SK-N-SH treated with all-trans-retinoic acid at 6 μM for 48 hours (cell line): ENCODE data around the gene PAIP1.

Experiments used
- ATAC-seq: fragments of 200-7000 bp; cut with Tn5 transposase; 3 replicates; pipeline ENCODE4 v1.9.1; 2020; ENCODE audit warnings: mild to moderate bottlenecking, moderate library complexity
- ARNTL ChIP-seq: fragments of 450-650 bp; formaldehyde crosslinking; IDR thresholded peaks from 2 replicates; pipeline ENCODE4 v1.5.0; 2020; ENCODE audit warnings: low read depth, mild to moderate bottlenecking, moderate library complexity, borderline replicate concordance
- BACH2 ChIP-seq: fragments of 250-450 bp; sonication (Bioruptor Pico); IDR thresholded peaks from 2 replicates; pipeline ENCODE4 v1.9.0; 2021; ENCODE audit warnings: mild to moderate bottlenecking, borderline replicate concordance
- CREB5 ChIP-seq: fragments of 250-450 bp; sonication (Bioruptor Pico); IDR thresholded peaks from 2 replicates; pipeline ENCODE4 v1.5.1; 2020; ENCODE audit warnings: low read depth, mild to moderate bottlenecking, moderate library complexity
- CSDC2 ChIP-seq: fragments of 250-450 bp; sonication (Bioruptor Pico); IDR thresholded peaks from 2 replicates; pipeline ENCODE4 v1.5.0; 2020; ENCODE audit warnings: mild to moderate bottlenecking, moderate library complexity
- CSRNP3 ChIP-seq: fragments of 250-450 bp; sonication (Bioruptor Pico); IDR thresholded peaks from 2 replicates; pipeline ENCODE4 v1.5.1; 2021; ENCODE audit warnings: mild to moderate bottlenecking, moderate library complexity
- ESRRG ChIP-seq: fragments of 250-450 bp; sonication (Bioruptor Pico); IDR thresholded peaks from 2 replicates; pipeline ENCODE4 v1.6.1; 2021; ENCODE audit warnings: mild to moderate bottlenecking
- GLIS3 ChIP-seq: fragments of 250-450 bp; sonication (Bioruptor Pico); IDR thresholded peaks from 2 replicates; pipeline ENCODE4 v1.5.0; 2020; ENCODE audit warnings: mild to moderate bottlenecking, moderate library complexity
- ISL1 ChIP-seq: fragments of 250-450 bp; sonication (Bioruptor Pico); IDR thresholded peaks from 2 replicates; pipeline ENCODE4 v2.1.2; 2022; ENCODE audit warnings: mild to moderate bottlenecking, moderate library complexity
- POU6F1 ChIP-seq: fragments of 250-450 bp; sonication (Bioruptor Pico); IDR thresholded peaks from 2 replicates; pipeline ENCODE4 v1.8.0; 2021; ENCODE audit warnings: low read depth, mild to moderate bottlenecking, moderate library complexity, borderline replicate concordance
- PPARA ChIP-seq: fragments of 250-450 bp; sonication (Bioruptor Pico); IDR thresholded peaks from 2 replicates; pipeline ENCODE4 v1.5.0; 2020; ENCODE audit warnings: mild to moderate bottlenecking, borderline replicate concordance
- SNAI2 ChIP-seq: fragments of 250-450 bp; sonication (Bioruptor Pico); IDR thresholded peaks from 2 replicates; pipeline ENCODE4 v1.5.0; 2020; ENCODE audit warnings: mild to moderate bottlenecking, moderate library complexity
- TCF4 ChIP-seq: fragments of 250-450 bp; sonication (Bioruptor Pico); IDR thresholded peaks from 2 replicates; pipeline ENCODE4 v1.8.0; 2021; ENCODE audit warnings: mild to moderate bottlenecking, moderate library complexity, borderline replicate concordance
- TSHZ2 ChIP-seq: fragments of 250-450 bp; sonication (Bioruptor Pico); IDR thresholded peaks from 2 replicates; pipeline ENCODE4 v1.5.0; 2020; ENCODE audit warnings: mild to moderate bottlenecking, moderate library complexity
- ZC3H10 ChIP-seq: fragments of 250-450 bp; sonication (Bioruptor Pico); IDR thresholded peaks from 2 replicates; pipeline ENCODE4 v1.5.1; 2021; ENCODE audit warnings: mild to moderate bottlenecking, moderate library complexity
- ZFP3 ChIP-seq: fragments of 250-450 bp; sonication (Bioruptor Pico); IDR thresholded peaks from 2 replicates; pipeline ENCODE4 v1.5.0; 2020; ENCODE audit warnings: mild to moderate bottlenecking, moderate library complexity
- ZFP30 ChIP-seq: fragments of 450-650 bp; formaldehyde crosslinking; IDR thresholded peaks from 2 replicates; pipeline ENCODE4 v1.5.0; 2022; ENCODE audit warnings: mild to moderate bottlenecking, moderate library complexity
- ZNF565 ChIP-seq: fragments of 450-650 bp; formaldehyde crosslinking; conservative IDR thresholded peaks from 2 replicates; pipeline ENCODE4 v1.5.0; 2020; ENCODE audit warnings: low read depth, mild to moderate bottlenecking, moderate library complexity
- ZNF70 ChIP-seq: fragments of 450-650 bp; formaldehyde crosslinking; IDR thresholded peaks from 2 replicates; pipeline ENCODE4 v1.5.0; 2020; ENCODE audit warnings: mild to moderate bottlenecking, moderate library complexity
- ZNF8 ChIP-seq: fragments of 450-650 bp; formaldehyde crosslinking; IDR thresholded peaks from 2 replicates; pipeline ENCODE4 v1.5.0; 2020; ENCODE audit warnings: mild to moderate bottlenecking, moderate library complexity

Gene PAIP1

GRCh38 chr5:43567967-43568366 lies 11.1 kb upstream of the PAIP1 start:
- TF ChIP-seq TSHZ2 (CRISPR knock-in tag) (no peak), CREB5 (CRISPR knock-in tag) (no peak), GLIS3 (CRISPR knock-in tag) (no peak), ZC3H10 (CRISPR knock-in tag) (no peak)
- ATAC-seq = no peak

GRCh38 chr5:43565043-43565442 lies 8.2 kb upstream of the PAIP1 start:
- TF ChIP-seq CSRNP3 (no peak), ESRRG (CRISPR knock-in tag) (no peak), ZFP3 (CRISPR knock-in tag) (no peak), ZNF70 (CRISPR knock-in tag) (no peak), TSHZ2 (CRISPR knock-in tag) (no peak), PPARA (no peak), BACH2 (no peak), ZC3H10 (CRISPR knock-in tag) (no peak), POU6F1 (no peak), GLIS3 (CRISPR knock-in tag) (no peak), SNAI2 (CRISPR knock-in tag) (no peak), CSDC2 (CRISPR knock-in tag) (no peak), ZNF565 (CRISPR knock-in tag) (no peak), ISL1 (no peak), ZNF8 (CRISPR knock-in tag) (no peak)
- no peak for ATAC-seq

GRCh38 chr5:43564289-43564850 lies 7.5 kb upstream of the PAIP1 start:
- no peak for ATAC-seq

More at GRCh38 chr5:43564289-43564850, 7.5 kb upstream of the PAIP1 start:
- TF ChIP-seq ZFP30 (CRISPR knock-in tag) (no peak), ARNTL (no peak), CSRNP3 (no peak), TCF4 (CRISPR knock-in tag) (no peak), ZNF8 (CRISPR knock-in tag) (no peak)
